Loucy (cell line): ENCODE measurements around the gene AKAP6.

Experiments used
- H2AFZ ChIP-seq: fragments of 200-600 bp; sonication (generic); 2 replicates; pipeline ENCODE4 v1.6.0; 2016; ENCODE audit warnings: antibody characterized with exemption, mild to moderate bottlenecking, low read length, moderate library complexity
- H3F3A ChIP-seq: fragments of 200-600 bp; 2 replicates; pipeline ENCODE4 v1.6.0; 2016; ENCODE audit warnings: antibody characterized with exemption, low read depth, mild to moderate bottlenecking
- H3K27me3 ChIP-seq: fragments of 200-600 bp; sonication (generic); 2 replicates; pipeline ENCODE4 v1.6.1; 2014; ENCODE audit warnings: low read length, mild to moderate bottlenecking; ENCODE audit not compliant: insufficient read depth, poor library complexity, severe bottlenecking
- H3K36me3 ChIP-seq: fragments of 200-600 bp; sonication (generic); 2 replicates; pipeline ENCODE4 v1.6.1; 2016; ENCODE audit warnings: low read length; ENCODE audit not compliant: insufficient read depth
- H3K4me1 ChIP-seq: fragments of 200-600 bp; sonication (generic); 2 replicates; pipeline ENCODE4 v1.5.1; 2014; ENCODE audit warnings: low read length, mild to moderate bottlenecking; ENCODE audit not compliant: insufficient read depth, poor library complexity, severe bottlenecking
- H3K4me2 ChIP-seq: fragments of 200-600 bp; sonication (generic); 2 replicates; pipeline ENCODE4 v1.6.0; 2014; ENCODE audit warnings: antibody characterized with exemption, low read length, low read depth, mild to moderate bottlenecking; ENCODE audit not compliant: poor library complexity, severe bottlenecking
- H3K4me3 ChIP-seq: fragments of 200-600 bp; sonication (generic); 2 replicates; pipeline ENCODE4 v1.5.1; 2014; ENCODE audit warnings: low read length, mild to moderate bottlenecking, mixed read lengths; ENCODE audit not compliant: poor library complexity, severe bottlenecking
- H3K79me2 ChIP-seq: fragments of 200-600 bp; sonication (generic); 2 replicates; pipeline ENCODE4 v1.6.1; 2014; ENCODE audit warnings: low read length; ENCODE audit not compliant: insufficient read depth
- H3K9ac ChIP-seq: fragments of 200-600 bp; sonication (generic); 2 replicates; pipeline ENCODE4 v1.6.0; 2014; ENCODE audit warnings: mild to moderate bottlenecking, low read depth, low read length, moderate library complexity; ENCODE audit not compliant: poor library complexity, severe bottlenecking
- H3K9me2 ChIP-seq: fragments of 200-600 bp; sonication (generic); replicated peaks from 2 replicates; pipeline ENCODE4 v1.6.1; 2016; ENCODE audit warnings: low read depth, low read length, mixed read lengths
- H3K9me3 ChIP-seq: fragments of 200-600 bp; sonication (generic); 2 replicates; pipeline ENCODE4 v1.6.1; 2014; ENCODE audit warnings: mild to moderate bottlenecking, antibody characterized with exemption, low read length, low read depth; ENCODE audit not compliant: insufficient read depth
- H4K20me1 ChIP-seq: fragments of 200-600 bp; sonication (generic); 2 replicates; pipeline ENCODE4 v1.6.0; 2014; ENCODE audit warnings: antibody characterized with exemption, low read length, mild to moderate bottlenecking; ENCODE audit not compliant: insufficient read depth, poor library complexity, severe bottlenecking
- EZH2phosphoT487 ChIP-seq: fragments of 200-600 bp; IDR thresholded peaks from 2 replicates; pipeline ENCODE4 v1.6.1; 2018; ENCODE audit warnings: antibody characterized with exemption, mild to moderate bottlenecking, moderate library complexity, borderline replicate concordance
- TF ChIP-seq, protein P1 (sequence below): fragments of 200-600 bp; sonication (generic); conservative IDR thresholded peaks from 2 replicates; pipeline ENCODE4 v1.5.1; 2014; ENCODE audit warnings: mild to moderate bottlenecking, antibody characterized with exemption, low read length

Gene AKAP6

DNA sequence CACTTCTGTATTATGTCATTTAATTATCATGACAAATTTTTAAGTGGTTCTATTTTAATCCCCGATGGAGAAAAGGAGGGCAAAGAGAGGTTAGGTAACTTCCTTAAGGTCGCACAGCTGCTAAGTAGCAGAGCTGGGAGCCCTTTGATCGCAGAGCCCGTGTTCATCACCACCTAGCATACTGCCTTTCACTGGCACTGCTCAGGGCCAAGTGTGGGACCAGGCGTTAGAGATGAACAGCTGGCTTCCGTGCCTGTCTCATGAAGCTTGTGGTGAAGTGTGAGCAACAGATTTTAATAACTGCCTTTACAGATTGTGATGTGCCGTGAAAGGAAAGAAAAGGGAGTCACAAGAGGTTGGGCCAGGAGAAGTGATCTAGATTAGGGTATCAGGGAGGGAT, 273.6 kb downstream of the AKAP6 start:
- no peaks in the 10 kb centered on the region for H3K79me2 ChIP-seq
- no peaks in the 10 kb centered on the region for H3F3A ChIP-seq
- H3K9me2 ChIP-seq: no peaks in the 10 kb centered on the region
- H3K4me2 ChIP-seq: no peak overlapping the region
- no peaks in the 10 kb centered on the region for H4K20me1 ChIP-seq
- no peak for TF ChIP-seq EZH2phosphoT487
- TF ChIP-seq, protein P1, sequence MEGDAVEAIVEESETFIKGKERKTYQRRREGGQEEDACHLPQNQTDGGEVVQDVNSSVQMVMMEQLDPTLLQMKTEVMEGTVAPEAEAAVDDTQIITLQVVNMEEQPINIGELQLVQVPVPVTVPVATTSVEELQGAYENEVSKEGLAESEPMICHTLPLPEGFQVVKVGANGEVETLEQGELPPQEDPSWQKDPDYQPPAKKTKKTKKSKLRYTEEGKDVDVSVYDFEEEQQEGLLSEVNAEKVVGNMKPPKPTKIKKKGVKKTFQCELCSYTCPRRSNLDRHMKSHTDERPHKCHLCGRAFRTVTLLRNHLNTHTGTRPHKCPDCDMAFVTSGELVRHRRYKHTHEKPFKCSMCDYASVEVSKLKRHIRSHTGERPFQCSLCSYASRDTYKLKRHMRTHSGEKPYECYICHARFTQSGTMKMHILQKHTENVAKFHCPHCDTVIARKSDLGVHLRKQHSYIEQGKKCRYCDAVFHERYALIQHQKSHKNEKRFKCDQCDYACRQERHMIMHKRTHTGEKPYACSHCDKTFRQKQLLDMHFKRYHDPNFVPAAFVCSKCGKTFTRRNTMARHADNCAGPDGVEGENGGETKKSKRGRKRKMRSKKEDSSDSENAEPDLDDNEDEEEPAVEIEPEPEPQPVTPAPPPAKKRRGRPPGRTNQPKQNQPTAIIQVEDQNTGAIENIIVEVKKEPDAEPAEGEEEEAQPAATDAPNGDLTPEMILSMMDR: no peak
- no peak overlapping the region for H3K9ac ChIP-seq
- no peaks in the 10 kb centered on the region for H3K4me1 ChIP-seq
- H3K9me3 ChIP-seq: no peaks in the 10 kb centered on the region
- H3K36me3 ChIP-seq: no peaks in the 10 kb centered on the region
- H3K4me3 ChIP-seq: no peak overlapping the region
- no peaks in the 10 kb centered on the region for H3K27me3 ChIP-seq
- H2AFZ ChIP-seq: no peak overlapping the region

DNA sequence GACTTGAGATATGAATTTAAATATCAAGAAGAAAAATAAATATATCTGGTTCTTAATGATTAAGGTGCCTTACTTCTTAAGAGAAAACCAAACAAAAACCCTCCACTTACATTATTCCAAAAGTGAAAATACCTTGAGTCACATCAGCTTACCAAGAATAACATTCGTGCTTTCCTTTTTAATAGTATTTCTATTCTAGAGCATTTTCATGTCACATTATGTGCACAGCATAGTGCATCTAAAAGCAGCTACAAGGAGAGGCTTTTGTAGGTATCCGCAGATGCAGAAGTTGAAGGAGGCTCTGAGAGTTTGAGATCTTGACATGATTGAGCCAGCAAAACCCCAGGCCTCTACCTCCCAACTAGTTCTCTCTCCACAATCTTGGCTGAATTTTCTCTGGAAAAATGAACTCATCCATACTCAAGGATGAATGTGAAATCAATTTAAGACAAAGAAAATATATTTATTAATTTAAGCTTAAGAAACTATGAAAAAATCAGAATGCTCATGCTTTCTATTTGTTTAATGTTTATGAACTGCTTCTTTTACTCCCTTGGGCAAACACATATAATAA, 275.0 kb downstream of the AKAP6 start:
- Histone ChIP-seq H3K9me2 (no peaks in the 10 kb centered on the region), H3F3A (no peaks in the 10 kb centered on the region), H4K20me1 (no peaks in the 10 kb centered on the region), H3K9ac (no peak overlapping the region), H3K4me1 (no peaks in the 10 kb centered on the region), H3K4me3 (no peak overlapping the region), H3K79me2 (no peaks in the 10 kb centered on the region), H3K4me2 (no peak overlapping the region), H3K36me3 (no peaks in the 10 kb centered on the region), H3K9me3 (no peaks in the 10 kb centered on the region), H3K27me3 (no peaks in the 10 kb centered on the region), H2AFZ (no peak overlapping the region)
- TF ChIP-seq, protein P1: no peak
- TF ChIP-seq EZH2phosphoT487: no peak

- Histone ChIP-seq H3K9ac (no peak overlapping the region), H3K36me3 (no peaks in the 10 kb centered on the region), H3K9me3 (no peaks in the 10 kb centered on the region), H3F3A (no peaks in the 10 kb centered on the region), H3K4me2 (no peak overlapping the region), H3K27me3 (no peaks in the 10 kb centered on the region), H3K4me3 (no peak overlapping the region), H3K79me2 (no peaks in the 10 kb centered on the region), H4K20me1 (no peaks in the 10 kb centered on the region), H2AFZ (no peak overlapping the region), H3K4me1 (no peaks in the 10 kb centered on the region), H3K9me2 (no peaks in the 10 kb centered on the region)
- TF ChIP-seq EZH2phosphoT487: no peak
- TF ChIP-seq, protein P1: no peak
Observed at GRCh38 chr14:32606301-32606700, 277.2 kb downstream of the AKAP6 start.
